ENCODE data around the gene PLA2R1. TPM values are rescaled to one million over a fixed set of nuclear protein-coding genes. Genes with fewer than 3 reads are reported as not detected.
"Not testable (repeated sequence)": the region's sequence is repeated elsewhere in the genome, so short reads cannot be mapped to it uniquely, and the experiment has no call there.

Gene PLA2R1
- polyA plus RNA-seq, 1 donor, result 1.9 TPM

DNA sequence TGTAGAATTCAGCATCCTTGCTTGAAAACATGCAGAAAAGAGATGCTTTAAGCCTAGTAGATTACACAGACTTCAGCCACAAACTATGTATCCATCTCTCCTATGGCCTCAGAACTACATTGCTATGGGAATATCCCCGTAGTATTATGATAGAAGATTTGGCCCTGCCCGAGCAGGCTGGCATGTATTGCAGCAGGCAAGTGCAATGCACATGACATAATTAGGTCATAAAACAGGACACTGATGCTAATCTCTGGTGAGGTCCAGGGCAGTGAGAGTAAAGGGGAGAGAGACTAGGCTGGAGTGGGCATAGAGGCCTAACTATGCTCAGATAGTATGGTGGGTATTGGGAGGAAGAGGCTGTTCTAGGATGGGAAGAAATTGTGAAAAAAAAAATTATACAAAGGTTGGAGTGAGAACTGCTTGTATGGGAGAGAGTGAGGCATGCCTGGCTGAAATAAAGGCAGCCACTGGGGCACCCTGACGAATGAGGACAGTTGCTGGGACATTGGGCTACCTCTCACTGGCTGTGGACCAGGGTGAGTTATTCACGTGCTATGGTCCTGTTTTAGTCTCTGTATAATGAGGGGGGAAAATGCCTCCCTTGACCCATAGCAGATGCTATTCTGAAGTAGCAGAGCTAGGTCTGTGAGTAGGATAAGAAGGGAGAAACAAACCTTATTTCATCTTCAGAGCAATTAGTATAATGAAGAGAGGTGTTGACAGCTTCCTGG is 1.6 kb upstream of the PLA2R1 start:
- DNase-seq (ENCODE audit: low read depth), result no peak

DNA sequence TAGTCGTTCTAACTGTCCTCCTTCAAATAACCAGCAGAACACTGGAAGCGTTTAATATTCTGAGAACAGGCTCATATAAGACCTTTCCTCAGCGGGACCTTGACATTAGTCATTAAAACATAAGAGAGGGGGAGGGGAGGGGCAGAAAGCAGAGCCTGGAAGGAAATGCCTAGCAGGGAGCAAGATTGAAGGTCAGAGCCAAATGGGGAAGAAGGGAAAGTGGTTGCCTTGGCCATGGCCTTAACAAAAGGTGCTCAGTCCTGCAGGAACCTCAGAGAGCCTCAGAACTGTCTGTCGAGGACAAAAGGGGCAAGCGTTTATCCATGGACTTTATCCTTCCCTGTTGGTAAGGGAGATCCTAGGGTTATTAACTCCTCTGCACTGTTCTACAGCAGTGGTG is 856 bp upstream of the PLA2R1 start:
- no peak for DNase-seq (ENCODE audit: low read depth)

DNA sequence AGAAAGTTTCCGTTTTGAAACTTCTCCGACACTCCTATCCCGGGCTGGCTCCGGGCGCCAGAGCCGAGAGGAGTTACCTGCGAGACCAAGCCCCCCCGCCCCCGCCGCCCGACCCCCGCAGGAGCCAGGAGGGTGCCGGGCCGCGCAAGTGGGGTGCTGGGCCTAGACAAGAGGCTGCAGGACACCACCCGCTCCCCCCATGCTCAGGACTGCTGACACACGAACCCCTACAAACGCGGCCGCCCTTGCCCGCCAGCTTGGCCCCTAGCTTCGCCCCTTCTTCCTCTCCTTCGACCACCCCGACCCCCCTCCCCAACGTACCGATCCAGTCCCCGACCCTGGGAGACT is 497 bp downstream of the PLA2R1 start:
- DNase-seq (ENCODE audit: low read depth), result no peak

- no peak for DNase-seq (ENCODE audit: low read depth)
These were observed 882 bp downstream of the PLA2R1 start for GRCh38 chr2:160061533-160061932.

DNA sequence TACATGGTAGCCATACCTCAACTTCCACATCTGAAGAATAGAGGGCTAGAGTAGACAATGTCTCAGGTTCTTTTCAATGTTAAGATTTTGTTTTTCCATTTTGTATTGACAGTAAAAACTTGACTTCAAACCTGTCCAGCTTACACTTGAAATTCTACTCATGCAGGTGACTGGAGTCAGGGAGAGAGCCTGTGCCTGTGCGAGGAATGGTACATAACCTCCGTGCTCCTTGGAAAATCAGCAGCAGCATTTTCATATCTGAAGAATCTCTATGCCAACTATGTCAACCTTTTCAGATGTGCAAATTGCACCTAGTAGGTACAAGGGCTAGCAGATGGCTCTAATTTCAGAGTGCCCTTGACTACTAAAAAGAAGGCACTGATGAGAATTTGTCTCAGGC is 2.1 kb downstream of the PLA2R1 start:
- no peak for DNase-seq (ENCODE audit: low read depth)

DNA sequence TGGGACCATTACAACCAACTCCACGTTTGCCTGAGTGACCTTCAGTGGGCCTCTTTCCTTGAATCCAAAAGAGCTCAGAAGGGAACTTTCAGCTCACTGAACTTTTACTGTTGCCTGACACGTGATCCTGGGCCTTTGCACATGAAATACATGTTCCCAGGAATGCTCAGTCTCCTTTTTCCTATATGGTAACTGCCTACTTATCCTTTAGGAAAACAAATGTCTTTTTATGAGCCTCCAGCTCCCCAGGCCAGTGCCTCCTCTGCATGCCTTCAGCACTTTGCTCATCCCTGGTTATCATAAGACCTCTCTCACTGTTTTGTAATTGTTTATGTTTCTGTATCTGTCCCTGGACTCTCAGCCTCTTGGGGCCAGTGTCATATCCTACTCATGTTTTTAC is 5.1 kb downstream of the PLA2R1 start:
- DNase-seq (ENCODE audit: low read depth), result no peak

DNA sequence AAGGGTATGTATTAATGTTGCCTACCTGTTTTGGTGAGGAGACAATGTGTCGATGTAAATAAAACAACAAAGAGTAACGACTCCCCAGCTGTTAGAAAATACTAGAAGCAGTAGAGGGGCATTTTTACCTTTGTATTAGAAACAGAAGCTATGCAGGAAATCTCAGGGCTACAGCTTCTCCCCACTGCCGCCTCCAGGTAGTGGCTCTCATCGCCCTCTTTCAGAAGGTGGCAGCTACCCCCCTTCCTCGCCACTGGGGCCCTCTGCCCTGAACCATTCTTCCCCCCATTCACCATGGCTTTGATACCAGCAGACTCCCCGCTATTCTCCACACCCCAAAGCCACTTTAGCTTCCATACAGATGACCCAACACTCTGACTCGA is 6.7 kb downstream of the PLA2R1 start:
- no peak for DNase-seq (ENCODE audit: low read depth)

DNA sequence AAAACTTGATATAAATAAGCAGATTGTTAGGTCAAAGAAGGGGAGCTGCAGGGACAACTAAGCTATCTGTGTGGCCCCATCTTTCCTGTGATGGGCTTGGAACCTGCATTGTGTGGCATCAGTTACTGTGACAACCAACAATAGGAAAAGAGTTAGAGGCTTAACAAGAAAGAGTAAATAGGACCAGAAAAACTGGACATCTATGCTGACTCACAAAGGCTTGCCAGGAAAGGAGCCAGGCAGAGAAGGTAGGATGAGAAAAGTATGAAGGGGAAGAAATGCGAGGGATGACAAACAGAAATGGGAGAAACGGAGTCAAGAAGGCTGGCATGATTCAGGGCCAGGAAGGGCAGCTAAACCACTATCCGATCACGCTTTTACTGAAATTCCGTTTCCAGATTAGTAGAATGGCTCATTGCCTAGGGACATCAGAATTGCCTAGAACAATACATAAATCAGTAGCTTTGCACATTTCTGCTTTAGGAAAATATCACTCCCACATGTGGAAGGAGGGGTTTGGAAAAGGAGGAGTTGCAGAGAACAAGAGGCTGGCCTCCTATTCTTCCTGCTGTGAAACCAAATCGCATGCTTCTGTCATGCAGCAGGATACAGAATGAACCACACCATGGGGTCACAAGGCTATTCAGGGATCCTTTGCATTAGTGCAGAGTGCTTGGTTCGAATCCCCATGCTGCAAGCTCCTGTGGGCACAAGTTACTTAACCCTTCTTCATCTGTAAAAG is 7.3 kb downstream of the PLA2R1 start:
- DNase-seq (ENCODE audit: low read depth), result peak; percentile 35

GRCh38 chr2:160053946-160054345 is 8.5 kb downstream of the PLA2R1 start:
- DNase-seq (ENCODE audit: low read depth), result no peak

DNA sequence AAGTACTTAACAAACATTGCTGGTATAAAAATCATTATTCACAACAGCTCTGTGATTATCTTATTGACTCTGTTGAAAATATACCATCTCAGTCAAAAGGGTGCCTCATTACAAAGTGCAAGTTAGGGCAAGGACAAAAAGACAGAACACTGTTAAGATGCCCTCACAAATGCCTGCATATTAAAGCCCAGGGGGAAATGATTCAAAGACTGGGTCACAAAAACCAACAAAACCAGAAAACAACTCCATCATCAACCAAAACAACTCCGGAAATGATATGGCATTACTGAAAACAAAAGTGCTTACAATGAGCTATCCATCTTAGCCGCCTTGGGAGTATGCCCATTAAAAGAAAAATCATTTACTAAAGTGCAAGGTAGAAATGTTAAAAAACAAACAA is 9.9 kb downstream of the PLA2R1 start:
- no peak for DNase-seq (ENCODE audit: low read depth)

DNA sequence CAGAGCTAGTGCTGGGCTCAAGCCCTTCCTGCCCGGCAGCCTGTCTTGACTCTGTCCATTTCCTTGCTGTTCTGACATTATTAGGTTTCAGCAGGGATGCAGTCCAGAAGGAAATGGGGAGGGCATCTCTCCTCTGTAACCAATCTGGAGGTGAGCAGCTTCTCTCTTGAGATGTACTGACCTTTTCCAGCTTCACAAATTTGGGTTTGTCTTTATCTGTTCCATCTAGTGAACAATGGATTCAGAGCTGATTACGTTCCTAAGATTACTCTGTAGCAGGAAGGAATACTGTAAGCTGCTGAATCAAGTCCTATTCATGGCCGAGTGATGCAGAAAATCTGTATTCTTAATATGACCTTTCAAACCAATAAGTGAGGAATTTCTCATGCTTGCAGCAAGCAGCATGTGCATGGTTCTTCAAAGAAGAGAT is 11.0 kb downstream of the PLA2R1 start:
- no peak for DNase-seq (ENCODE audit: low read depth)

- DNase-seq (ENCODE audit: low read depth), result no peak
These were observed 12.3 kb downstream of the PLA2R1 start for GRCh38 chr2:160050147-160050546.

GRCh38 chr2:160045703-160046210 is 16.7 kb downstream of the PLA2R1 start:
- no peak for DNase-seq (ENCODE audit: low read depth)

DNA sequence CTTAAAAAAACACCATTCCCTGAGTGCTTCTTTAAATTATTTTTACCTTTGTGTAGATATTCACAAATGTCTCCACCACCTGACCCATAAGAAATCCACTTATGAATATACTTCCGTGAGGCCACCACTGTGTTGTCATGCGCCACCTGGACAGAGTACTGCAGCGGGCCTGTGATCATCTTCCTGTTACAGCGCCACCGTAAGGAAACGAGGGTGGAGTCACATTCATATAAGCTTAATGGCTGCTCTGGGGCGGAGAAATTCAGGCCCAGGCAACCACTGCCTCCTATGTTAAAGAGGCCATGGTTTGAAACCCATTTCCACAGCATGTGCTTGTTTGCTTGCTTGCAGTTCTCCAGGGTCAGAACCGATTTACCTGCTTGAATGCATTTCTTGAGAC is 17.7 kb downstream of the PLA2R1 start:
- no peak for DNase-seq (ENCODE audit: low read depth)

DNA sequence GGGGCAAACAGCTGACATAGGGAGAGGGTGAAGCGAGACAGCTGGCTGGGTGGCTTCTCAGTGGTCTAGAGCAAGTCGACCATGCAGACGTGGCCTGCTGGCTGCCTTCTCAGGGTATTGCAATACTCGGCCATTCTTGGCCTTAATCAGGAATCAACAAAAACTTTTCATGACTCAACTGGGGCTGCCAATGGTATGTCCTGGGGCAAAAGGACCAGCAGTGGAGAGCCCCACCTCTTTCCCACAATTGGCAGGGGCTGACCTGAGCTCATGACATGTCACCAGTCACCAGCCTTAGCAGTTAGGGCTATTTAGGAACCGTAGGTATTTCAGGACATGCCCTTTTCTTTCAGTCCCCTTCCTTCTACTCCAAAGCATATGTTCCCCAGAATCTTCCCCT is 19.1 kb downstream of the PLA2R1 start:
- no peak for DNase-seq (ENCODE audit: low read depth)

GRCh38 chr2:160042054-160042453 is 20.4 kb downstream of the PLA2R1 start:
- no peak for DNase-seq (ENCODE audit: low read depth)

GRCh38 chr2:160041091-160041490 is 21.3 kb downstream of the PLA2R1 start:
- no peak for DNase-seq (ENCODE audit: low read depth)

GRCh38 chr2:160039166-160039903 is 23.1 kb downstream of the PLA2R1 start:
- DNase-seq (ENCODE audit: low read depth), result no peak

- DNase-seq (ENCODE audit: low read depth), result not testable (repeated sequence)
These were observed 23.8 kb downstream of the PLA2R1 start for GRCh38 chr2:160038662-160039061.

GRCh38 chr2:160036736-160037135 is 25.7 kb downstream of the PLA2R1 start:
- DNase-seq (ENCODE audit: low read depth), result no peak

DNA sequence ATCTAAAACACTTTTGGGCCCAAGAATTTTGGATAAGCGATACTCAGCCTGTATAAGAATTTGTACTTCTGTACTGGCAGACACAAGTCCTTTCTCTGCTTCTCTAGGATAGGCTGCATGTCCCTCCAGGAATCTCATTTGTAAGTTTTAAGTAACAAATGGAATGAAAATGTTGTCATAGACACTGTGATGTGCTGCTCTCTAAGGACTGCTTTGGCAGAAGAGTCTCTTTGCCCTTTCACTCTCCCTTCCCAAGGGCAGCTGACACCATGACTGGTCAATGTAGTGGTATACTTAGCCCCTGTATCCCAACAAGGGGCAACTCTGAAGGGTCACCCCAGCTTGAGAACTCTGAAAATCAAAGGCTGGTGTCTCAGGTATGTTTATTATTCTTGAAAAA is 27.3 kb downstream of the PLA2R1 start:
- DNase-seq (ENCODE audit: low read depth), result no peak

DNA sequence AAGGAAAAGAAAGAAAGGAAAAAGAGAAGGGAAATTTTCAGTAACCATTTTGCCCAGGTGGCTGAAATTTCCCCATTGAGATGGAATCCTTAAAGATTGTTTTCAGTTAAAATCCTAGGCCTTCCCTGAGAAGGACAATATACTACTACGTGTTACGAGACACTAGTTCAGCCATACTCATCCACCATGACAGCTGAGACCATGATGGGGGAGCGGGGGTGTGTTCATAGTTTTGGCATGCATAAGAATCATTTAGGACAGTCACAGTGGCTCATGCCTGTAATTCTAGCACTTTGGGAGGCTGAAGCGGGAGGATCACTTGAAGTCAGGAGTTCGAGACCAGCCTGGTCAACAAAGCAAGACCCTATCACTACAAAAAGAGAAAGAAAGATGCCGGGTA is 28.0 kb downstream of the PLA2R1 start:
- DNase-seq (ENCODE audit: low read depth), result no peak

Data from forelimb muscle (tissue), 1 donor.